ENCODE data around the gene ARHGAP44.

ARHGAP44 gene

DNA sequence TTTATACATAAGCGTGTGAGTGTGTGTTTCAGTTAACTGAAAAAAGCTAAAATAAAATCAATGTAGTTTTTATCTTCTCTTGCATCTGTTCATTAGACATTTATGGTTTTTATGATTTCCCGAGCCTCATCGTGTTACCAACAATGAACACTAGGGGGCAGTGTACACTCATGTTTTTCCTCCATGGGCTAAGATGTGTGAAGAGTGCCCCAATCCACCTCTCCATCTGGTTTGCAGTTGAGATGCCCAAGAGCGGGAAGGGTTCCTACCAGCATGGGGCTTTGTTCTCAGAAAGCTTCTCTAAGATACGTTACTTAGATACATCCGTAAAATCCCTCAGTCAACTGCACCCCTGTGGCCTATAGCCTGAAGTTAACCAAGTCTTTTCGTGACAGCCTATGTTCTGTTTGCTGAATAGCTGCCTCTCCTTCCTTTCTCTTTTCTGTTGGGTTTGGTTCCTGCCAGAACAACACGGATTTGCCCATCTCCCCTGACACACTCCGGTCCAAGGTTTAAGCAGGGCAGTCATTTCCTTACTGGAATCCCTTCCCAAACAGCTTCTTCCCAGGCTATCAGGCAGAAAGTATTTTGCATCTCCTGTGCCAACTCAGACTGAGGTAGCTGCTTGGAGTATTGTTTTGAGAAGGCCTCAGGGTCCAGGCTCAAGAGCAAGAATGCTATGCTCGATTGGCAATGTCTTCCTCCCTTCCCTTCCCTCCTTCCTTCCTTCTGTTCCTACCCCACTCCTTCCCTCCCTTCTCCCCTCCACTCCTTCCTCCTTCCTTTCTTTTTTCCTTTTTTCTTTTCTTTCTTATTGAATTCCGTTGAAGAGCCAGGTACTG is 241.4 kb downstream of the ARHGAP44 start:
- no peak for DNase-seq

DNA sequence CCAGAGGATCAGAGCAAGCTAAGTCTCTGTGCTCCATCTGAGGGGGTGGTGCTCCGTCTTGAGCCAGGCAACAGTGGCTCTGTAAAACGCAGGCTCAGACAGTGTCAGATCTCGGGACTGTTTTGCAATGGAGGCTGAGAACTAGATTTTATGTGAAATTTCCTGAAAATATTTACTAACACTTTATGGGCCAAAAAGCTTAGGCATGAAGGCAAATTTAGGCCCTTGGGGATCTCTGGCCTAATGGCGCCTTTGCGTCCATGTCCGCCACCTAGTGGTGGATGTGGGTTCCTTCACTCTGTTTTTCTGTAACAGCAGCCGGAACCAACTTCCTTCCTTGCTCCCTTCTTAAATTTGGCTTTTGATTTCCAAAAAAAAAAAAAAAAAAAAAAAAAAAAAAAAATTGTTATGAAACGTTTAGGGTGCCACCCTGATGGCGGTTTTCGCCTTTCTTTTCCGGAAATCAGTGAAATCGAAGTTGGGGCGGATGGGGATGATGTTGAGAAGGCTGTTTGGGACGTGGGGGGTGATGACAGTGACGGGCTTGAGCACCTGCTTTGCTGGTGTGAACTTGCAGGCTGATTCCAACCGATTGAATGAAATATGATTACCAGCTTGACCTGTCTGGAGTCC is 242.5 kb downstream of the ARHGAP44 start:
- DNase-seq, result no peak

- no peak for DNase-seq
Observed at GRCh38 chr17:13035420-13035819, 246.1 kb downstream of the ARHGAP44 start.

DNA sequence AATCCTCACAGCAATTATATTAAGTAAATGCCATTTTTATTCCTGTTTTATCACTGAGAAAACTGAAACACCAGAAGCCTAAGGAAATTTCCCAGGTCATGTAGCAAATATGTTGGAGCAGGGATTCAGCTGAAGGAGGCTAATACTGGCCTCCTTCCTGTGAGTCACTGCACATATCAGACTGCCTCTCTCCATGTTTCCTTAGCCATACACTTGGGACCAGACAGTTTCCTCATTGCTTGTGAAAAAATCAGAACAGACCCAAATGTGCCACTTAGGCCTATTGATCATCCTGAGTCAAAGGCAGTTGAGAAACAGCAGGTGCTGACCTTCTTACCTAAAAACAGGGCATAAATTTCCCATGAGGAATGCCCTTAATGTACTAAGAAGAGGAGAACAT is 247.5 kb downstream of the ARHGAP44 start:
- no peak for DNase-seq

DNA sequence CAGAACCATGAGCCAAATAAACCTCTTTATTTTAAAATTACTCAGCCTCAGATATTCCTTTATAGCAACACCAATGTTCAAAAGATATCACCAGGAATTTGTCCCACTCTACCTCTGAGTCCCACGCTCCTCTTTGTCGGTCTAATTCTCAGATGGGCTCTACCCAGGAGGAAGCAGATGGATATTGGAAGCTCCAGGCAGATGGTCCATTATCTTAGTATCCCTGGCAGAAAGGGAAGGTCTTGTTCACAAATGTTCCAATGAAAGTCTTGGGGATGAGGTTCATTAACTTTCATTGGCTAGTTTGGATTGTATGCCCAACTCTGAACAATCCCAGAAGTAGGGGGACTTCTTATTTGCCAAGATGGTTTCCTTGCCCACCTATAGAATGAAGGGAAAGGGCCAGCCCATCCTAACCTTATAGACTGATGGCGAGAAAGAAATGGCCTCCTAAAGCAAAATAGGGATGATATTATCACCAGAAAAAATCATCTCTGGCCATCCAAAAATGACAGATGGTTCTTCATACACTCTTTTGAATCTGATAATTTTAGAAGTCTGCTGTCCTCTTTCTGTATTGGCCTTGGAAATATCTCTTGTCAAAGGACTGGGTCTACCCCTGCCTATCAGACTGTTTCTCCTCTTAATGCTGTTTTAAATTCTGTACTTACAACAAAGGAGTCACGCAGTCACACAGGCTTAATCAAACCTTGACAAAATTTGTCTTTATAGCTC is 249.8 kb downstream of the ARHGAP44 start:
- DNase-seq, result no peak

All from COR-L47 (cell line).